Measurements from ENCODE around the gene PACS2.

PACS2 gene

GRCh38 chr14:105322791-105323556 is 8.4 kb downstream of the PACS2 start:
- WGBS, result 88% methylated on average over 27 of the region's 27 CpGs
- H3K27ac ChIP-seq (ENCODE audit: low read length, poor library complexity, severe bottlenecking), result no peak overlapping the region
- no peak overlapping the region for H4K8ac ChIP-seq (ENCODE audit: low read length)

DNA sequence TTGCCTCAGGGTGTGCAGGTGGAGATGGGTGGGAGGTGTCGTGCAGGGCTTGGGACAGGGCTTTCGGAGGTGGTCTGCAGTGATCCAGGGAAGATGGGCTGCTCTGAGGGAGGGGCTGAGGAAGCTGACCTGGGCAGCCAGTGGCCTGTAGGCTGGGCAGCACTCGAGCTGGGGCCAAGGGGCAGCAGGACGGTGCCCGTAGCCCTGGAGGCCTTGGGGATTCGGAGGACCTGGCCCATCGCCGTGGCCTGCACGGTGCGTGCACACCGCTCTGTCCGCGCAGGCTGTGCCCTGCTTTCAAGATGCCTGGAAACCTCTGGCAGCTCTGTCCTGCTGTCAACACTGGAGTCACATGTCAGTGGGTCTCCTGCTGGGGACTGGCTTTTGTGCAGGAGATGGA is 9.1 kb downstream of the PACS2 start:
- DNase-seq, result no peak
- no peak overlapping the region for H3K9ac ChIP-seq (ENCODE audit: low read length)
- H2BK15ac ChIP-seq (ENCODE audit: low read depth, poor library complexity, severe bottlenecking), result no peak overlapping the region
- peaks cover 0 to 40% of the 10 kb centered on the region in 2 experiments for H3K36me3 ChIP-seq (ENCODE audit: control insufficient read depth in 1 of 2, insufficient read depth in 2 of 2, low read depth in 1 of 2, low read length in 2 of 2)
- H3K23ac ChIP-seq (ENCODE audit: low read length in 2 of 2), result no peak overlapping the region
- no peak overlapping the region for H4K8ac ChIP-seq (ENCODE audit: low read length)
- no peak overlapping the region for H3K4me3 ChIP-seq (ENCODE audit: insufficient read depth in 1 of 2, low read depth in 1 of 2, low read length in 2 of 2)
- 96% methylated on average over 13 of the region's 13 CpGs for WGBS
- no peak overlapping the region for H3K4ac ChIP-seq (ENCODE audit: low read depth in 1 of 2, low read length in 2 of 2)
- no peak overlapping the region for H2AFZ ChIP-seq (ENCODE audit: low read depth, low read length)
- H3K14ac ChIP-seq (ENCODE audit: low read length in 2 of 2), result no peak overlapping the region
- no peaks in the 10 kb centered on the region for H3K27me3 ChIP-seq (ENCODE audit: control insufficient read depth in 1 of 2, insufficient read depth in 1 of 2, low read length in 2 of 2)
- no peak overlapping the region for H3K27ac ChIP-seq (ENCODE audit: low read length, poor library complexity, severe bottlenecking)
- H2BK5ac ChIP-seq (ENCODE audit: low read depth, low read length, poor library complexity, severe bottlenecking), result no peak overlapping the region
- H3K79me1 ChIP-seq (replicated peaks; ENCODE audit: low read length, poor library complexity, severe bottlenecking), result peaks cover 45% of the 10 kb centered on the region
- no peak overlapping the region for H2BK120ac ChIP-seq (ENCODE audit: low read depth, low read length)
- H4K91ac ChIP-seq (ENCODE audit: low read length), result peak overlapping the region; percentile 34
- no peak overlapping the region for H3K18ac ChIP-seq (ENCODE audit: low read depth in 1 of 2, low read length in 2 of 2)
- peaks cover 39% of the 10 kb centered on the region for H3K4me1 ChIP-seq (ENCODE audit: control insufficient read depth, insufficient read depth, low read depth, low read length)
- no peaks in the 10 kb centered on the region for H3K9me3 ChIP-seq (ENCODE audit: control insufficient read depth, low read length)
- H3K4me2 ChIP-seq (ENCODE audit: low read length, poor library complexity, severe bottlenecking), result no peak overlapping the region
- no peak overlapping the region for H2AK5ac ChIP-seq (ENCODE audit: low read length, severe bottlenecking)
- H2BK12ac ChIP-seq (ENCODE audit: low read length in 2 of 2), result no peak overlapping the region

More at GRCh38 chr14:105322791-105323556, 8.4 kb downstream of the PACS2 start:
- Histone ChIP-seq H2BK5ac (ENCODE audit: low read depth, low read length, poor library complexity, severe bottlenecking) (no peak overlapping the region), H2AFZ (ENCODE audit: low read depth, low read length) (no peak overlapping the region), H3K4me3 (ENCODE audit: insufficient read depth in 1 of 2, low read depth in 1 of 2, low read length in 2 of 2) (no peak overlapping the region), H3K9ac (ENCODE audit: low read length) (no peak overlapping the region), H2BK15ac (ENCODE audit: low read depth, poor library complexity, severe bottlenecking) (no peak overlapping the region), H3K79me1 (replicated peaks; ENCODE audit: low read length, poor library complexity, severe bottlenecking) (peaks cover 43% of the 10 kb centered on the region), H3K18ac (ENCODE audit: low read depth in 1 of 2, low read length in 2 of 2) (peak overlapping the region in 1 of 2 experiments; percentile 18), H3K9me3 (ENCODE audit: control insufficient read depth, low read length) (no peaks in the 10 kb centered on the region), H3K27me3 (ENCODE audit: control insufficient read depth in 1 of 2, insufficient read depth in 1 of 2, low read length in 2 of 2) (no peaks in the 10 kb centered on the region), H3K23ac (ENCODE audit: low read length in 2 of 2) (no peak overlapping the region), H2BK12ac (ENCODE audit: low read length in 2 of 2) (no peak overlapping the region), H3K36me3 (ENCODE audit: control insufficient read depth in 1 of 2, insufficient read depth in 2 of 2, low read depth in 1 of 2, low read length in 2 of 2) (peaks cover 0 to 35% of the 10 kb centered on the region in 2 experiments), H2BK120ac (ENCODE audit: low read depth, low read length) (no peak overlapping the region), H3K4ac (ENCODE audit: low read depth in 1 of 2, low read length in 2 of 2) (no peak overlapping the region), H3K14ac (ENCODE audit: low read length in 2 of 2) (no peak overlapping the region), H3K4me2 (ENCODE audit: low read length, poor library complexity, severe bottlenecking) (no peak overlapping the region), H4K91ac (ENCODE audit: low read length) (no peak overlapping the region), H2AK5ac (ENCODE audit: low read length, severe bottlenecking) (no peak overlapping the region), H3K4me1 (ENCODE audit: control insufficient read depth, insufficient read depth, low read depth, low read length) (peaks cover 38% of the 10 kb centered on the region)
- no peak for DNase-seq

- no peak overlapping the region for H4K91ac ChIP-seq (ENCODE audit: low read length)
- peaks cover 0 to 40% of the 10 kb centered on the region in 2 experiments for H3K36me3 ChIP-seq (ENCODE audit: control insufficient read depth in 1 of 2, insufficient read depth in 2 of 2, low read depth in 1 of 2, low read length in 2 of 2)
- H2AFZ ChIP-seq (ENCODE audit: low read depth, low read length), result no peak overlapping the region
- H3K23ac ChIP-seq (ENCODE audit: low read length in 2 of 2), result no peak overlapping the region
- H2BK120ac ChIP-seq (ENCODE audit: low read depth, low read length), result no peak overlapping the region
- no peak overlapping the region for H3K9ac ChIP-seq (ENCODE audit: low read length)
- H3K4ac ChIP-seq (ENCODE audit: low read depth in 1 of 2, low read length in 2 of 2), result no peak overlapping the region
- H3K9me3 ChIP-seq (ENCODE audit: control insufficient read depth, low read length), result no peaks in the 10 kb centered on the region
- no peak overlapping the region for H3K27ac ChIP-seq (ENCODE audit: low read length, poor library complexity, severe bottlenecking)
- H2BK5ac ChIP-seq (ENCODE audit: low read depth, low read length, poor library complexity, severe bottlenecking), result no peak overlapping the region
- H3K18ac ChIP-seq (ENCODE audit: low read depth in 1 of 2, low read length in 2 of 2), result no peak overlapping the region
- H4K8ac ChIP-seq (ENCODE audit: low read length), result no peak overlapping the region
- peaks cover 39% of the 10 kb centered on the region for H3K4me1 ChIP-seq (ENCODE audit: control insufficient read depth, insufficient read depth, low read depth, low read length)
- no peak overlapping the region for H2BK12ac ChIP-seq (ENCODE audit: low read length in 2 of 2)
- no peak overlapping the region for H2AK5ac ChIP-seq (ENCODE audit: low read length, severe bottlenecking)
- H3K4me2 ChIP-seq (ENCODE audit: low read length, poor library complexity, severe bottlenecking), result no peak overlapping the region
- no peak overlapping the region for H3K4me3 ChIP-seq (ENCODE audit: insufficient read depth in 1 of 2, low read depth in 1 of 2, low read length in 2 of 2)
- H3K14ac ChIP-seq (ENCODE audit: low read length in 2 of 2), result no peak overlapping the region
- H3K27me3 ChIP-seq (ENCODE audit: control insufficient read depth in 1 of 2, insufficient read depth in 1 of 2, low read length in 2 of 2), result no peaks in the 10 kb centered on the region
- H3K79me1 ChIP-seq (replicated peaks; ENCODE audit: low read length, poor library complexity, severe bottlenecking), result peaks cover 51% of the 10 kb centered on the region
- no peak overlapping the region for H2BK15ac ChIP-seq (ENCODE audit: low read depth, poor library complexity, severe bottlenecking)
- WGBS, result 90% methylated on average over 26 of the region's 30 CpGs
- DNase-seq, result no peak
These were observed 9.7 kb downstream of the PACS2 start for GRCh38 chr14:105324080-105324778.

- H3K79me1 ChIP-seq (replicated peaks; ENCODE audit: low read length, poor library complexity, severe bottlenecking), result peaks cover 55% of the 10 kb centered on the region
- no peak overlapping the region for H2AK5ac ChIP-seq (ENCODE audit: low read length, severe bottlenecking)
- no peaks in the 10 kb centered on the region for H3K9me3 ChIP-seq (ENCODE audit: control insufficient read depth, low read length)
- no peak for DNase-seq
- H2BK12ac ChIP-seq (ENCODE audit: low read length in 2 of 2), result no peak overlapping the region
- peaks cover 0 to 42% of the 10 kb centered on the region in 2 experiments for H3K36me3 ChIP-seq (ENCODE audit: control insufficient read depth in 1 of 2, insufficient read depth in 2 of 2, low read depth in 1 of 2, low read length in 2 of 2)
- H3K4ac ChIP-seq (ENCODE audit: low read depth in 1 of 2, low read length in 2 of 2), result no peak overlapping the region
- H3K4me1 ChIP-seq (ENCODE audit: control insufficient read depth, insufficient read depth, low read depth, low read length), result peaks cover 39% of the 10 kb centered on the region
- 89% methylated on average over 10 of the region's 12 CpGs for WGBS
- H2AFZ ChIP-seq (ENCODE audit: low read depth, low read length), result no peak overlapping the region
- H3K4me2 ChIP-seq (ENCODE audit: low read length, poor library complexity, severe bottlenecking), result no peak overlapping the region
- H3K9ac ChIP-seq (ENCODE audit: low read length), result no peak overlapping the region
- no peak overlapping the region for H4K8ac ChIP-seq (ENCODE audit: low read length)
- H2BK5ac ChIP-seq (ENCODE audit: low read depth, low read length, poor library complexity, severe bottlenecking), result no peak overlapping the region
- no peak overlapping the region for H2BK15ac ChIP-seq (ENCODE audit: low read depth, poor library complexity, severe bottlenecking)
- no peak overlapping the region for H3K4me3 ChIP-seq (ENCODE audit: insufficient read depth in 1 of 2, low read depth in 1 of 2, low read length in 2 of 2)
- no peak overlapping the region for H2BK120ac ChIP-seq (ENCODE audit: low read depth, low read length)
- no peak overlapping the region for H3K18ac ChIP-seq (ENCODE audit: low read depth in 1 of 2, low read length in 2 of 2)
- no peak overlapping the region for H3K27ac ChIP-seq (ENCODE audit: low read length, poor library complexity, severe bottlenecking)
- H3K27me3 ChIP-seq (ENCODE audit: control insufficient read depth in 1 of 2, insufficient read depth in 1 of 2, low read length in 2 of 2), result no peaks in the 10 kb centered on the region
- H3K23ac ChIP-seq (ENCODE audit: low read length in 2 of 2), result no peak overlapping the region
- H3K14ac ChIP-seq (ENCODE audit: low read length in 2 of 2), result no peak overlapping the region
- no peak overlapping the region for H4K91ac ChIP-seq (ENCODE audit: low read length)
These were observed 10.3 kb downstream of the PACS2 start for GRCh38 chr14:105324871-105325270.

Data from mesenchymal stem cell (in vitro differentiated cells and primary cell).